Erythroblast (primary cell): ENCODE measurements around the gene JAK3.

Experiments used
- DNase-seq, 2 experiments: peaks; one replicate each; lab custom pipeline; 2025; lab: John Stamatoyannopoulos, UW
- GATA1 ChIP-seq: IDR thresholded peaks from 2 replicates; pipeline ENCODE4 v1.6.1; 2011; ENCODE audit warnings: low read depth, mild to moderate bottlenecking, control low read depth, low read length, moderate library complexity
- POLR2A ChIP-seq: IDR thresholded peaks from 2 replicates; pipeline ENCODE4 v1.6.1; 2011; ENCODE audit warnings: mild to moderate bottlenecking, low read length

The JAK3 gene

DNA sequence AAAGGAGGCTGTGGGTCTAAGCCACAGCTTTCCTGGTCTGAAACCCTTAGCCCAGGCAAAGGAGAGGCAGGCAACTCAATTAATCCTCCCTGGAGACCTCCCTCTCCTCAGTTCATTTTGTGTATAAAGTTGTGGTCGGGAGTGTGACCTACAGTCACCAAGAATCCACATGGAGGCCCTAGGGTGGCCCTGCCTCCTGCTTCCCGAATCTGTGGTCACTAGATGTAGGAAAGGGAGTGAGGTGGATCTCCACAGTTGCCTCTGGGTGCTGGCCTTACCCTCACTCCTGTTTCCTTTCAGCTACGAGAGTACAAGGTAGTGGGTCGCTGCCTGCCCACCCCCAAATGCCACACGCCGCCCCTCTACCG lies 13.2 kb upstream of the JAK3 start:
- no peak for TF ChIP-seq GATA1
- TF ChIP-seq POLR2A, result no peak
- DNase-seq, result no peak

DNA sequence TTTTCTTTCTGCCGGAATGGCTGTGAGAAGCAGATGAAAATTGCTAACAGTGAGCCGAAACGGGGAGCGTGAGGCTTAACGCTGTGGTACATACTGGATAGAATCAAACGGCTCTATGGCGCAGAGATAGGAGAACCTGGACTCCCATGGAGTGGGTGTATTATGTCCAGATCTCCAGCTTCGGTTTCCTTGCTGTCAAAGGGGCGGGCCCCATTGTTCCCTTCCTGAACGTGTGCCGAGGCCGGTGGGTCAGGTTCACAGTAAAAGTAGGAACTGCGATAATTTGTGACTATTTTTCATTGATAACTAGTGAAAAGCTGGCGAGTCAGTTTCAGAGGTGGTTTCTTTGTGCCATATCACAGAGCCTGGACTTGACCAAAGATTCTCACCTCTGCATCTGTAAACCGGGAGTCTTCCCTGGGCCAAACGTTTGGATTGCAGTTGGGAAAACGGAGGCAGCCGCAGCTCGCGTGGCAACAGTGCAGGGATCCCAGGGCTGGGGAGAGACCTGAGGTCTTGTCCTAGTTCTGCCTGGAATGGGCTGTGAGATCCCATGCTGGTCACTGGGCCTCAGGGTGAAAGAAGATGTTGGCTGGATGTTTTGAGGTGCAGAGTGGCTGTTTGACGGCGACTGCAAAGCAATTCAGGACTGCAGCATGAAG lies 12.7 kb upstream of the JAK3 start:
- TF ChIP-seq POLR2A (no peak), GATA1 (no peak)
- DNase-seq, result no peak

DNA sequence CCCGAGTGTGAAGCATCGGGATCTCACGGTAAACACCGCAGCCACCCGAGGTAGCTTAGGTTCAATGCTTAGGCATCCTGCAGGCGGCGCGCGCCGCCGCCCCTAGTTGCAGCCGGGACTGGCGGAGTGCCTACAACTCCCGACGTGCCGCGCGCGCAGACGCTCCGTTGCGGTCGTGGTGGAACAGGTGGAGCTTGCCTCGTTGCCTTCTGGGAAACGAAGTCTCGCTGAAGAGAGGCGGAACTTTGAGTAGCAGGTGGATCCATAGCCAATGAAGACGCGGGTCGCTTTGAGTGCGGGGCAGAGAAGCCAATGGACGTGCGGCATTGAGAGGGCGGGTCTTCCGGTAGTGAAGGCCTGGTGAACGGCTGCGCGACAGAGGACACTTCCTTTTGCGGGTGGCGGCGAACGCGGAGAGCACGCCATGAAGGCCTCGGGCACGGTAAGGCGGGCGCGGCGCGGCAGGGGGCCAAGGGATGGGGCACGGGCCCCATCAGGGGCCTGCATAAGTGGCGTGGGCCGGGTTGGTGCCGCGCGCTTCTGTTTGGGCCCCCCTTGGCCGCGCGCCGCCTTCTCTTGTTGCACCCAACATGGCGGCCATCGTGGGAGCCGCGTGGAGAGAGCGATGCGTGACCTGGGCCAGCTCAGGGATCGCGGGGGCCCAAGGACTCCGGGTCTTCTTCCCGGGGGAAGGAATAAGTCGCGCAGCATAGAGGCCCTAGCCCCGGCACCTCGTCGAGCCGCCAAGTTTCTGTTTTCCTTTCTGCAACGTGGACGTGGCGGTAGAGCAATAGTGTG lies 11.9 kb upstream of the JAK3 start, which contains the start of gene RPL18A:
RPL18A (plus strand) TSS at position 378 of the 798 bp plus-strand sequence; CDS start at position 425, 47 bp downstream.
- peak; percentile 100 for DNase-seq
- TF ChIP-seq POLR2A (peak; percentile 98), GATA1 (no peak)

DNA sequence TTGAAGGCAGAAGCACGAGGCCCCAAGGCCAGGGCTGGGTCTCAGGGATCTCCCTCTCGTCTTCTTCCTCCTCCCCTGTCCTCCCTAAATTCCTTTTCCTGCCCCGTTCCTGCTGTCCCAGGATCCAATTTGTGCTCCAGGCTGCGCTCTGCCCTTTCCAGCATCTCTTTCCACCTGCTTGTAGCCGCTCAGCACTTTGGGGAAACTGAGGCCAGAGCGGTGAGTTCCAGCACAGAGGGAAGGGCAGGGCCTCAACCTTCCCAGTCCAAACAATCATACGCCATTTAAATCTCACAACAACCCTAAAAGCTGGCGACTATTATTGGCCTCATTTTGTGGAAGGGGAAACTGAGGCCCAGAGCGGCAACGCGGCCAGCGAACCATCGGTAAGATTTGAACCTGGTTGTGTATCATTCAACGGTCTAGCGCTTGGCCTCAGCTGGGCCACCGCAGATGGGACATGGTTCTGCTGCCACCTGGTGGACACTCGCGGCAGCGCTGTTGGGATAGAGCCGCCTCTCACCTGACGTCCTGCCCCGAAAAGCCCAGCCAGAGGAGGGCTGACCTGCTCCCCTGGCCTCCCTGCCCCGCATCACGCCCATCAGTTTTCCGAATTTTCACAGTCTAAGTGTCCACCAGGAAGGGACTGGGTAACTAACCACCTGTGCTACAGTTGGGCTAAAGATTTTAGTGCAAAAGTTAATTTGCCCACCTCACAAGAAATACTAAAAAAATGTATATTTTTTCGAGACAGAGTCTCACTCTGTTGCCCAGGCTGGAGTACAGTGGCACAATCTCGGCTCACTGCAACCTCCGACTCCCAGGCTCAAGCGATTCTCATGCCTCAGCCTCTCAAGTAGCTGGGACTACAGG lies 7.7 kb upstream of the JAK3 start:
- DNase-seq, result peak; percentile 75 to 88
- TF ChIP-seq GATA1 (no peak), POLR2A (no peak)

DNA sequence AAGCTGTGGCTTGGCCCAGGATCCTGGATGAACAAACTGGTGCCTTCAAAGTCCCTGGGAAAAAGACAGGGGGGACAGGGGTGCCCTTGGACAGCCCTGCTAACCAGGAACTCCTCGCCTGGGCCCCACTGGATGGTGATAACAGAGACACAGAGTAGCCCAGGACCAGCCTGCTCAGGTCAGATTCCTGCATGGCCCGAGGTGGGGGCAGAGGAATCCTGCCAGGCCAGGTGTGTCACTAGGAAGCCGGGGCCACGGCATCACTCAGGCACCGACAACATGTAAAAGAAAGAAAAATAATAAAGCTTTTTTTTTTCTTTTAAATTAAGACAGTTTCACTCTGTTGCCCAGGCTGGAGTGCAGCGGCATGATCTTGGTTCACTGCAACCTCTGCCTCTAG lies 6.3 kb upstream of the JAK3 start:
- DNase-seq, result no peak

DNA sequence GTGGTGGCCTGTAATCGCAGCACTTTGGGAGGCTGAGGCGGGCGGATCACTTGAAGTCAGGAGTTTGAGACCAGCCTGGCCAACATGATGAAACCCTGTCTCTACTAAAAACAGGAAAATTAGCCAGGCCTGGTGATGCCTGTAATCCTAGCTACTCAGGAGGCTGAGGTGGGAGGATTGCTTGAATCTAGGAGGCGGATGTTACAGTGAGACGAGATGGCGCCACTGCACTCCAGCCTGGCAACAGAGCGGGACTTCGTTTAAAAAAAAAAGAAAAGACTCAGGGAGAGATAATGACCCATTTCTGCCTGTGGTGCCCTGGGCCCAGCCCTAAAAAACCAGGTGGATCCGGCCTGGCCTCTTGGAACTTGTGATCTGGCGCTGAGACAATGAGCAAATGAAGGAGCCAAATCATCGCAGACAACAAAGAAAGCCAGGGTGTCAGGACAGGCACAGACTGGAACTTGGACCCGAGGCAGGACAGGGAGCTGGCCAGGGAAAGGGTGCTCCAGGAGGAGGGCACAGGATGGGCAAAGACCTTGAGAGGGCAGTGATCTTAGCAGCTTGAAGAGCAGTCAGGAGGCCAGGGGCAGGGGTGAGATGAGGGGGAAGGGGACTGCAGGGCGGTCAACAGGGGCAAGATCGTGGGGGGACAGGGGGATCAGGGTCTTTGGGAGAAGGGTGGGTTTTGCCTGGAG lies 962 bp upstream of the JAK3 start:
- TF ChIP-seq GATA1 (no peak), POLR2A (no peak)
- DNase-seq, result no peak

More for the DNA sequence above, 6.3 kb upstream of the JAK3 start:
- TF ChIP-seq GATA1, result no peak
- no peak for TF ChIP-seq POLR2A

DNA sequence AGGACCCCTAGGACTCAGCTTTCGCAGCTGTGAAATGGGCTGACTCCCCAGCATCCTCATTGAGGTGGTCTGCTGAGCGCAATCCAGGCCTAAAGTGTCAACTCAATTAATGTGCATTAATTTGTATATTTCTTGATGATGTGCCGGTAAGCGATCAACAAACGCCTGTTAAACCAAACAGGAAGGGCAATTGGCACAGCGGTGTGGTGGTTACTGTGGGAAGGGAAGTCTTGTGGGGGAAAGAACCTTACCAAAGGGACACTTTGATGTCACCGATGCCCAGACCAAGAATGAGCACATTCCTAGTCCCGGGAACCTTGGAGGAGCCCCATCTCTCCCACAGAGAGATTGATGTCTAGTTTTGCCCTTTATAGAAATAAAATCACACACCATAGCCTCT lies 1.6 kb downstream of the JAK3 start:
- TF ChIP-seq POLR2A (no peak), GATA1 (no peak)
- no peak for DNase-seq

DNA sequence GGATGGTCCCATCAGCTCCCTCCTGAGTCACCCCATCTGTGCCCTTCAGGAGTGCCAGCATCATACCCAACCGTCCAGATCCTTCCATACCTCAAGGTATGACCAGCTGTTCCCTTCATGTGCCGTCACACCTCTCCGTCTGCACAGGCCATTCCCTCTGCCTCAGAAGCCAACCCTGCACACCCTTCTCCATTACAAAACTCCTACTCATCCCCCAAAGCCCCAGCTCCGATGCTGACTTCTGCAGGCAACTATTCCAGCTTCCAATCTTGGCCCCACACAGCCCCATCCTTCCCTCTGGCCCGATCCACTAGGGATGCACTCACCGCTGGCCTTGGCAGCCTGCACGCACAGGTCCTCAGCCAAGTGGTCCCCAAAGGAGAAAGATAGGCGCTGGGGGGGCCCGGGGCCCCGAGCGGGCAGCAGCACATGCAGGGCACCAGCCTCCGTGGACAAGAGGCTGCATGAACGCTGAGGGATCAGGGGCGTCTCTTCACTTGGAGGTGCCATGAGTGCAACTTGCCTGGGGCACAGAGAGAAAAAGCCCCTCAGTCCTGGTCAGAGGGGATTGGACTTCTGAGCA lies 3.8 kb downstream of the JAK3 start:
- DNase-seq, result no peak
- no peak for TF ChIP-seq GATA1
- no peak for TF ChIP-seq POLR2A

DNA sequence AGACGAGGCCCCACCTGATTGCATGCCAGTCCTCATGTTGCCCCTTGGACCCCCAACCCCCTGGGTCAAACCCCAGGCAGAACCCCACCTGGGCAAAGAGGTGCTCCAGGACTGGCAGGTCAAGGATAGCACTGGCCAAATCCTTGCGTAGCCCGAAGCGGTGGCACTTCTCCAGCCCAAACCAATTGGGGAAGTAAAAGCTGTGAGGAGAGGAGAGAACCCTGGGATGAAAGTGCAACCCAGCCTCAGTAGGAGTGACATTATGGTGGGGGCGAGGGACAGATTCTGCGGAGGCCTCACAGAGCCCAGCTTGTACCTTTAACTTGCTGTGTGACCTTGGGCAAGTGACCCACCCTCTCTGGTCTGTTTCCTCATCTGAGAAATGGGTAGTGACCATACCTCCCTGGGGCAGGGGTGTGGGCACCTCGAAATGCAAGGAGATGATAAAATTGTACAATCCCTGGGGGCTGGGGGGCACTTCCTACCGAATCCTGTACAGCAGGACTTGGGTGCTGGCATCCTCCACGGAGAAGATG lies 4.4 kb downstream of the JAK3 start:
- TF ChIP-seq GATA1 (no peak), POLR2A (no peak)
- no peak for DNase-seq

DNA sequence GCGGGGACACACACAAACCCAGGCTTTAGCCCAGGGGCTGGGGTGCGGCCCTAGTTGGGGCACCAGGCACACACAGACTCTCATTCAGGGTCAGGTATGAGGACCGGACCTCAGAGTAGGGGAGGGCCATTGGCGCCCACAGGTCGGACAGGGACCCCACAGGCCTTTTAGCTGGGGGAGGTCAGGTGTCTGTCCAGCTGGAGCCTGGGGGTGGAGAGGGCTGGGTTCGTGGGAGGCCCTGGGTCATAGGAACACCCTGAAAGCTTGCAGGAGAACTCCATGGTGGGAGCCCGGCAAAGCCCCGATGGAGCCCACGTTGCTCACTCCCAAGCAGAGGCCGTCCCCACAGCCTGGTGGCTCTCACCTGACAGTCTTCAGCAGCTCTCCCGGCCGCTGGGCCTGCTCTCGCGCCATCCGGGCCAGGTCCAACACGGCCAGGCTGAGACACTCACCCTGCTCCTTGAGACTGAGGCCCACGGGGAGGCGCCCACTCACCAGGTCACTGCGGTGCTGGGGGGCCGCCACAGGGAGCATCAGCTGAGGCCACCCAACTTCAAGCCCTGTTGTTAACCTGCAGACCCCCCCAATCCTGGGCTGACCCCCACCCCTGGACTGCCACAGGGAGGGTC lies 5.0 kb downstream of the JAK3 start:
- TF ChIP-seq GATA1, result no peak
- no peak for DNase-seq

DNA sequence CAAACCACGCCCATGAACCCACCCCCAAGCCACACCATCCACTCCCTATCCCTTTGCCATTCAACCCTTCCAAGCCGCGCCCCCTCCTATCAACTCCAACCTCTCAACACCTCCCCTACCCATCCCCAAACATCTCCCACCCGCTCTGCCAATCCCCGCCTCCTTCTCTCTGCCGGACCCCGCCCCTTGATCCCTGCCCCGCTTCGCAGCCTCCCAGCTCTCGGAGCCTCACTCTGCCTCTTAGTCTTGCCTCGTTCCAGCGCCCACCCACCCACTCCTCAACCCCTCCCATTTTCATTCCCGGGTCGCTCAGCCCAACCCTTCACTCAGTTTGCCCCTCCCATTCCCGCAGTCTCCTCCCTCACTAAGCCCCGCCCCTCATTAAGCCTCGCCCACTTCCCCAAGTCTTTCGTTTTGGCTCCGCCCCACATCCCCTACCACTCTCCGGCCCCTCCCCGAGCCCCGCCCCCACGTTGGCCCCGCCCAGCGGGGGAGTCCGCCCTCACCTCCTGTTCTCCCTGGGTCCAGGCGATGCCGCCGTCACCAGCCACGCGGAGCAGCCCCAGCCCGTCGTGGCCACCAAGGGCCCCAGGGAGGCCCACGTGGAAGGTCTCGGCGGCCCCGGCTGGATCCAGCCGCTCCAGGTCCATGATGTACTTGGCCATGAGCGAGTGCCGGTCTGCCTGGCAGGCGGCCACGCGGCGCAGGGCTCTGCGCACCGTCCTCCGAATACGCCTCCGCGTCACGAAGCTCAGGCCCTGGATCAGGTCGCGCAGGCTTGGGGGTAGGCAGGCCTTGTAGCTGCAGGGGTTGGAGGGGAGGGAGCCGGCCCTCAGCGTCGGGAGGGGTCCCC lies 5.7 kb downstream of the JAK3 start:
- DNase-seq, result peak in 1 of 2 experiments; percentile 32
- TF ChIP-seq GATA1 (no peak), POLR2A (no peak)

DNA sequence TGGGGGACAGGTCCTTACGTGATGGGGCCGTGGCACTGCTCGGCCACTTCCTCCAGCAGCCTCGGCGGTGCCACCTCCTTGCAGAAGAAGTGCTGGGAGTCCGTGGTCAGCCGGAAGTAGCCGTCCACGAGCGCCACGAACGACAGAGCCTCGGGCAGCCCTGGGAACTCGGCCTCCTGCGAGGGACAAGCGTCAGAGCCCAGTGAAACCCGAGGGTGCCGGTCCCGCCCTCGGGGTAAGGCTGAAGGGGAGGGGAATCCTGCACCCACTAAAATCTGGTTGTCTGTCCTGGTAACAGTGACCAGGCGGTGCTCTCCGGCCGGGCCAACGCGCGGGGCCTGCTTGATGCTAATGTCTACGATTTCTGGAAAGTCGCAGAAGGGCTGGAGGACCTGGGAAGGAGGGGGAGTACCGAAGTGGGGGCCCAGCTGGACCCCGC lies 6.4 kb downstream of the JAK3 start:
- no peak for DNase-seq
- TF ChIP-seq POLR2A (no peak), GATA1 (no peak)
